ENCODE data around the gene CCDC57.

DNA sequence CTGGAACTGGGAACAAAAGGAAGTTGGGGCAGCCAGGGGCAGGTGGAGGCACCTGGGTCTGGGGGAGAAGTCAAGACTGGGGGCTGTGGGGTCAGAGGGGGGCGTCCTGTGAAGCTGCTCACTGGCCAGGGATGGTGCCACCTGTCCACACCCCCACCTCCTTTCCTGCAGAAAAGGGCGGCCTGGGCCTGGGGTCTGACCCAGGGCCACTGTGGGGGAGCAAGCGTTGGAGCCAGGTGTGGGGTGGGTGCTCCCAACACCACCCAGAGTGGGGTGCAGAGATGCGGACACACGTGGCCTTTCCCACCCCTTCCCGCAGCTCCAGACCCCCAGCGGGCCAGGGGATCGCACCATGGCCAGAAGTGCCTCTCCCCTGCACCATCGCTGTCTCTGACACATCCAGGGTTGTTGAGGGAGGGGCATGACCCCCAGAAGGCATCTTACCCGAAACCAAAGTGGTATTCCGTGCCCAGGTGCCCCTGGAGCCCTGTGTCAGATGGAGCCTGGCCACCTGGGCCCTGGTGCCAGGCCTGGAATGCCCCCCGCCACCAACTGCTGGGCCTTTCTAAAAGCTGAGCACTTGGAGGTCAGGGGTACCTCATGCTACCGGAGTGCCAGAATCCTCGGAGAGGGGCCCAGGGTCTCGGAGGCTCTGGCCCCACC, 13.6 kb upstream of the CCDC57 start:
- TF ChIP-seq, protein P1, sequence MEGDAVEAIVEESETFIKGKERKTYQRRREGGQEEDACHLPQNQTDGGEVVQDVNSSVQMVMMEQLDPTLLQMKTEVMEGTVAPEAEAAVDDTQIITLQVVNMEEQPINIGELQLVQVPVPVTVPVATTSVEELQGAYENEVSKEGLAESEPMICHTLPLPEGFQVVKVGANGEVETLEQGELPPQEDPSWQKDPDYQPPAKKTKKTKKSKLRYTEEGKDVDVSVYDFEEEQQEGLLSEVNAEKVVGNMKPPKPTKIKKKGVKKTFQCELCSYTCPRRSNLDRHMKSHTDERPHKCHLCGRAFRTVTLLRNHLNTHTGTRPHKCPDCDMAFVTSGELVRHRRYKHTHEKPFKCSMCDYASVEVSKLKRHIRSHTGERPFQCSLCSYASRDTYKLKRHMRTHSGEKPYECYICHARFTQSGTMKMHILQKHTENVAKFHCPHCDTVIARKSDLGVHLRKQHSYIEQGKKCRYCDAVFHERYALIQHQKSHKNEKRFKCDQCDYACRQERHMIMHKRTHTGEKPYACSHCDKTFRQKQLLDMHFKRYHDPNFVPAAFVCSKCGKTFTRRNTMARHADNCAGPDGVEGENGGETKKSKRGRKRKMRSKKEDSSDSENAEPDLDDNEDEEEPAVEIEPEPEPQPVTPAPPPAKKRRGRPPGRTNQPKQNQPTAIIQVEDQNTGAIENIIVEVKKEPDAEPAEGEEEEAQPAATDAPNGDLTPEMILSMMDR (IDR thresholded peaks at IDR 0.05): no peak
- no peak for TF ChIP-seq POLR2A (IDR thresholded peaks at IDR 0.05)

Data from thyroid gland (tissue), 4 donors.